ENCODE measurements around the gene NRG2. TPM values are rescaled to one million over a fixed set of nuclear protein-coding genes. Genes with fewer than 3 reads are reported as not detected.
A peak's percentile ranks its signal among the peaks of the same experiment; 100 is the strongest.

Gene NRG2
- total RNA-seq, 6 experiments from 2014 or later = 0.07 to 0.77 (median 0.14) TPM; not detected in 1

DNA sequence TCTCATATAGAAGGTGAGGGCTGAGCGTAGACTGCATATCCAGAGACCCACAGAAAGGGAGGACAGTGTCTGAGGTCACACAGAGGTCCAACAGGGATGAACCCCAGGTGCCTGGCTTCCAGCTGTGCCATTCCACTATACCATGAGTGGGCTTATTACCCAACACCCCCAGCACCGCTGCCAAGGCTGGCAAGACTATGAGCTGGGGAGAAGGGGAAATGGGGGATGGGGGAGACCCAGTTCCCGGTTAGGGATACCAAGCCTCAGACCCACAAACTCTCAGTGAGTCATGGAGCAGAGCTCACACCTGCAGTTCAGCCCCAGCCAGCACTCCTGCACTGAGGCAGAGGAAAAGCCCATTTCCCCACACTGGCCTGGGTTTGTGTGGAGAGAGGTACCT lies 141.1 kb downstream of the NRG2 start:
- TF ChIP-seq, protein P1, sequence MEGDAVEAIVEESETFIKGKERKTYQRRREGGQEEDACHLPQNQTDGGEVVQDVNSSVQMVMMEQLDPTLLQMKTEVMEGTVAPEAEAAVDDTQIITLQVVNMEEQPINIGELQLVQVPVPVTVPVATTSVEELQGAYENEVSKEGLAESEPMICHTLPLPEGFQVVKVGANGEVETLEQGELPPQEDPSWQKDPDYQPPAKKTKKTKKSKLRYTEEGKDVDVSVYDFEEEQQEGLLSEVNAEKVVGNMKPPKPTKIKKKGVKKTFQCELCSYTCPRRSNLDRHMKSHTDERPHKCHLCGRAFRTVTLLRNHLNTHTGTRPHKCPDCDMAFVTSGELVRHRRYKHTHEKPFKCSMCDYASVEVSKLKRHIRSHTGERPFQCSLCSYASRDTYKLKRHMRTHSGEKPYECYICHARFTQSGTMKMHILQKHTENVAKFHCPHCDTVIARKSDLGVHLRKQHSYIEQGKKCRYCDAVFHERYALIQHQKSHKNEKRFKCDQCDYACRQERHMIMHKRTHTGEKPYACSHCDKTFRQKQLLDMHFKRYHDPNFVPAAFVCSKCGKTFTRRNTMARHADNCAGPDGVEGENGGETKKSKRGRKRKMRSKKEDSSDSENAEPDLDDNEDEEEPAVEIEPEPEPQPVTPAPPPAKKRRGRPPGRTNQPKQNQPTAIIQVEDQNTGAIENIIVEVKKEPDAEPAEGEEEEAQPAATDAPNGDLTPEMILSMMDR (IDR thresholded peaks at IDR 0.05) = no peak
- no peak for TF ChIP-seq POLR2A (IDR thresholded peaks at IDR 0.05)
- Histone ChIP-seq H3K9me3 (no peaks in the 10 kb centered on the region), H3K27ac (no peak overlapping the region), H3K4me3 (no peak overlapping the region), H3K36me3 (no peaks in the 10 kb centered on the region), H3K4me1 (peaks cover 0 to 14% (median 6%) of the 10 kb centered on the region in 4 donors), H3K27me3 (peaks cover 0 to 11% of the 10 kb centered on the region in 2 donors)
- no peak for ATAC-seq
- DNase-seq = peak in 1 of 3 donors; percentile 29
- WGBS (ENCODE audit: insufficient coverage, low coverage, low lambda C conversion rate, missing lambda C conversion rate) = 53% methylated on average over 3 of the region's 3 CpGs
- intact Hi-C loops (cut with DNase I) = no loop called here

DNA sequence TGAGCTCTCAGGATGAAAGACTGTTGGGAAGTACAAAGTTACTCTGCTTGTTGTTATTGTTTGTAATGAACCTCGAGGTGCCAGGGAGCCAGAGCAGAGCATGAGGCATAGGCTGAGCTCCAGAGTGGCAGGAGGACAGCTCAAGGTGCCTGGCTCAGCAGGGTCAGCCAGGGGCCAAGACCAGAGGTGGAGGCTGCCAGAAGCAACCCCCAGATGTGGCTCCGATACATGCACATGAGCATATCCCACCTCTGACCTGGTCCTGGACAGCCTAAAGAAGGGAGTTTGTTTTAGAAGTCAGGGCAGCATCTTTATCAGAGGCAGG lies 141.9 kb downstream of the NRG2 start:
- ATAC-seq (no peak), DNase-seq (no peak)
- H3K9me3 ChIP-seq = no peaks in the 10 kb centered on the region
- peaks cover 0 to 14% (median 6%) of the 10 kb centered on the region in 4 donors for H3K4me1 ChIP-seq
- WGBS (ENCODE audit: insufficient coverage, low coverage, low lambda C conversion rate, missing lambda C conversion rate) = 50% methylated on average over 1 of the region's 2 CpGs
- no peak overlapping the region for H3K27ac ChIP-seq
- no peaks in the 10 kb centered on the region for H3K36me3 ChIP-seq
- TF ChIP-seq POLR2A (IDR thresholded peaks at IDR 0.05) = no peak
- TF ChIP-seq, protein P1 (IDR thresholded peaks at IDR 0.05) = no peak
- H3K27me3 ChIP-seq = peaks cover 0 to 11% of the 10 kb centered on the region in 2 donors
- intact Hi-C loops (cut with DNase I) = no loop called here
- no peak overlapping the region for H3K4me3 ChIP-seq

DNA sequence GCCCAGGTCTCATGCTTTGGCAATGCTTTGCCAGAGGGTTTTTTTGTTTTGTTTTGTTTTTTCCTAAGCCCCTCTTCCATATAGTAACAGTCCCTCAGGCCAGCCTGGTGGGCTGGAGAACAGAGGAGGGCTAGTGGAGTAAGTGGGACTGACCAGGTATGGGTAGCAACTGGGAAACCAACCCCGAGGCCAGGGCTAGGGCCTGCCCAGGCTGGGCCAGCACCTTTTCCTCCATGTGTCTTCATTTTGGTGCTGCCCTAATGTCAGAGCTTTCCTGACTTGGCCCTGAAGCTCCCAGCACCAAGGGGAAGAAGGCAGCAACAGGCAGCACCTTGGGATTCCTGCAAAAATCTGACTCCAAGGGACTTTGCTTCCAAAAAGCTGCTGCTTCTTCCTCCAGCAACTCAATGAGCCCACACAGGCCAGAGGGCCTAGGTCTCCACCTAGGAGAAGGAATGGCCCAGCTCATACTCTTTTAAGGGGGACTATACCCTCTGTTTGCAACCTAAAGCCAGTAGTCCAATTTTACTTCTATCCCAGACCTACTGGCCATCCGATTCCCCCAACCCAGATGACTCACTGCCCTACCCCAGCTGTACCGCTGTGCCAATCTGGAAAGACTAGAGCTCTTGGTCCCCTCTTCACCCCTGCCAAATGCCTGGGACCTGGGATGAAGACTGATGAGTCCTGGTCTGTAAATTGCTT lies 142.4 kb downstream of the NRG2 start:
- no peak for ATAC-seq
- WGBS (ENCODE audit: insufficient coverage, low coverage, low lambda C conversion rate, missing lambda C conversion rate) = 63% methylated on average over 3 of the region's 3 CpGs
- Histone ChIP-seq H3K4me1 (peaks cover 0 to 14% (median 6%) of the 10 kb centered on the region in 4 donors), H3K27me3 (peaks cover 0 to 11% of the 10 kb centered on the region in 2 donors), H3K9me3 (no peaks in the 10 kb centered on the region), H3K27ac (no peak overlapping the region), H3K4me3 (no peak overlapping the region), H3K36me3 (no peaks in the 10 kb centered on the region)
- TF ChIP-seq, protein P1 (IDR thresholded peaks at IDR 0.05) = no peak
- no peak for TF ChIP-seq POLR2A (IDR thresholded peaks at IDR 0.05)
- peak in 1 of 3 donors; percentile 10 for DNase-seq
- intact Hi-C loops (cut with DNase I) = no loop called here

DNA sequence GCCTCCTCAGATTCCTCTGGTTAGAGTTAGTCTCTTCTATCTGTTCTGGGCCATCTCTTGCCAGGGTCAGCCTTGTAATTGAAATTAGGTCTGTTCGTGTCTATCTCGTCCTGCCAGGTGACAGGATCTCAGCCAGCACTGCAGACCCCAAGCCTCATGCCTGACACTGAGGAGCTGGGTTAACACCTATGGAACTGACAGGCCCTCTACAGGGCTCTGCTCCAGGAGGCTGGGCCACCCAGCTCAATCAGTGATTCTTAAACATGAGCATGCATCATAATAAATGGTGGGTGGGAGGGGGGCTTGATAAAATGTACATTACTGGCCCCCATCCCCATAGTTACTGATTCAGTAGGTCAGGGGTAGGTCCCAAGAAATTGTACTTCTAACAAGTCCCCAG lies 144.1 kb downstream of the NRG2 start:
- no peak for TF ChIP-seq POLR2A (IDR thresholded peaks at IDR 0.05)
- TF ChIP-seq, protein P1 (IDR thresholded peaks at IDR 0.05) = no peak
- Histone ChIP-seq H3K27ac (no peak overlapping the region), H3K27me3 (peaks cover 0 to under 1% of the 10 kb centered on the region in 2 donors), H3K36me3 (no peaks in the 10 kb centered on the region), H3K9me3 (no peaks in the 10 kb centered on the region), H3K4me1 (peaks cover 0 to 6% (median 2%) of the 10 kb centered on the region in 4 donors), H3K4me3 (no peak overlapping the region)
- ATAC-seq = no peak
- WGBS (ENCODE audit: insufficient coverage, low coverage, low lambda C conversion rate, missing lambda C conversion rate) = 46% methylated on average over 2 of the region's 2 CpGs
- peak in 1 of 3 donors; percentile 23 for DNase-seq
- intact Hi-C loops (cut with DNase I) = no loop called here
